Metanephros (tissue), 2 donors: ENCODE results near the gene MBLAC1. TPM values are rescaled to one million over a fixed set of nuclear protein-coding genes. Genes with fewer than 3 reads are reported as not detected.

Source experiments
- small RNA-seq: library from RNA; depleted of rRNA; stranded (forward); fragments of <200 nt; gene quantifications from one replicate; pipeline ENCODE3, GENCODE V24; 2014; ENCODE audit warnings: low replicate concordance
- total RNA-seq: library from RNA; depleted of rRNA; stranded (reverse); fragments of >200 nt; gene quantifications from one replicate; pipeline ENCODE4 v1.2.3, GENCODE V29; 2014

The MBLAC1 gene, protein sequence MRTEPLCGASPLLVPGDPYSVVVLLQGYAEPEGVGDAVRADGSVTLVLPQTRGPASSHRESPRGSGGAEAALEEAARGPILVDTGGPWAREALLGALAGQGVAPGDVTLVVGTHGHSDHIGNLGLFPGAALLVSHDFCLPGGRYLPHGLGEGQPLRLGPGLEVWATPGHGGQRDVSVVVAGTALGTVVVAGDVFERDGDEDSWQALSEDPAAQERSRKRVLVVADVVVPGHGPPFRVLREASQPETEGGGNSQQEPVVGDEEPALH
- 4.8 TPM for total RNA-seq

GRCh38 chr7:100126931-100127865 is at the start of gene MBLAC1:
Gene MBLAC1, plus strand, starts transcription at chr7:100126967. Its CDS starts 429 bp downstream, at chr7:100127396.

DNA sequence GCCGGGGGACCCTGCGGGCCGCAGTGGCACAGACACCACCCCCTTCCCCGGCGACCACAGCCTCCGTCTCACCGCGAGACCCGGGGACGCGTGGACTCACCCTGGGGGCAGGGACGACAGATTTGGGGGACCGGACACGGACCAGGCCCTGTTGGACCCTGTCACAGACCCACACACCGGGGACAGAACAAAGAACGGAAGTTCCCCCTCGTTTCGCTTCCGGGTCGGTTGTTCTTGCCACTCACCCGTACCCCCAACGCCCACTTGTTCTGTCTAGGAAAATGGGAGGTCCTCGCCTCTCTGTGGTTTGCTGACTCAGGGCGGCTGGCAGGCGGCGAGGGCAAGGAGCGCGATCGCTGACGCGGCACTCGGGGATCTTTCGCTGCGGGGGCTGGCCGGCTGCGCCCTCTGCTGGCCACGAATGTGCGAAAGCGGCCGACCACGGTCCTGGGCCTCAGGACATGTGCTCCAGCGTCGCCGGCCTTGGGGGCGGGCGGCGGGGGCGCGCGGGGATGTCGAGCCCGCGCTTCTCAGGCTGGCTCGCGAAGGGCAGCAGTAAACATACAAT is 45.1 kb upstream of the MBLAC1 start, which contains the start of gene ZNF3:
TSS of gene ZNF3 (minus strand) at position 189 of the 568 bp plus-strand sequence. CDS start 4,366 bp downstream, outside the sequence.

DNA sequence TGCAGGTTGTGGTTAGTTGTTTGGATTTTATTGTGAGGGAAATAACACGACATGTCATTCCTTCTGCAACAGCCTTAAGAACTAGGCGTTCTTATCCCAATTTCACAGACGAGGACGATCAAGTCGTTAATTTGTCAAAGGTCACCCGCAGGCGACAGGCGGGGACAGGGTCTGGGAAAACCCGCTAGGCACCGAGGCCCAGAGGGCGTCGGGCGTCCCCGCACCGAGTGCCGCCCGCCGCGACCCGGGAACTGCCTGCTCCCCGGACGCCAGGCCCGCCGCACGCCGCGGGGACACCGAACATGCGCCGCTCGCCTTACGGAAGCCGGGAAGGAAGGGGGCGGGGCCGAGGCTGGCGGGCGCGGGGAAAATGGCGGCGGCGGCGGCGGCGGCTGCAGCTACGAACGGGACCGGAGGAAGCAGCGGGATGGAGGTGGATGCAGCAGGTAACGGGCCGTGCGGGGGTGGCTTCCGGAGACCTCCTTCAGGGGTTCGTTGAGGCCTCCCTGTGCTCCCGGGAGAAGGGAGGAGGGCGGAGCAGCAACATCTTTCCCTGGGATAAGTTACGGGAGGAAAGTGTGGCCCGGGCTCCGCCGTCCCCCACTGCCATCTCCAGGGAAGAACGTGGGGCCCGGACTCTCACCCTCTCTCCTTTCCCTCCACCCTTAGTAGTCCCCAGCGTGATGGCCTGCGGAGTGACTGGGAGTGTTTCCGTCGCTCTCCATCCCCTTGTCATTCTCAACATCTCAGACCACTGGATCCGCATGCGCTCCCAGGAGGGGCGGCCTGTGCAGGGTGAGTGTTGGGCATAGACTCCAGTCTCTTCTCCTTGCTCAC is 37.9 kb upstream of the MBLAC1 start, which contains the start of gene COPS6:
TSS of gene COPS6 (plus strand) at position 349 of the 837 bp plus-strand sequence. CDS start at position 371, 22 bp downstream.

GRCh38 chr7:100101016-100101862 is 25.5 kb upstream of the MBLAC1 start, which contains the start of the genes AP4M1 and MCM7:
Gene AP4M1, plus strand, starts transcription at chr7:100101643. Its CDS starts 72 bp downstream, at chr7:100101715.
Gene MCM7, minus strand, starts transcription at chr7:100101397. Its CDS starts 103 bp downstream, at chr7:100101294.

DNA sequence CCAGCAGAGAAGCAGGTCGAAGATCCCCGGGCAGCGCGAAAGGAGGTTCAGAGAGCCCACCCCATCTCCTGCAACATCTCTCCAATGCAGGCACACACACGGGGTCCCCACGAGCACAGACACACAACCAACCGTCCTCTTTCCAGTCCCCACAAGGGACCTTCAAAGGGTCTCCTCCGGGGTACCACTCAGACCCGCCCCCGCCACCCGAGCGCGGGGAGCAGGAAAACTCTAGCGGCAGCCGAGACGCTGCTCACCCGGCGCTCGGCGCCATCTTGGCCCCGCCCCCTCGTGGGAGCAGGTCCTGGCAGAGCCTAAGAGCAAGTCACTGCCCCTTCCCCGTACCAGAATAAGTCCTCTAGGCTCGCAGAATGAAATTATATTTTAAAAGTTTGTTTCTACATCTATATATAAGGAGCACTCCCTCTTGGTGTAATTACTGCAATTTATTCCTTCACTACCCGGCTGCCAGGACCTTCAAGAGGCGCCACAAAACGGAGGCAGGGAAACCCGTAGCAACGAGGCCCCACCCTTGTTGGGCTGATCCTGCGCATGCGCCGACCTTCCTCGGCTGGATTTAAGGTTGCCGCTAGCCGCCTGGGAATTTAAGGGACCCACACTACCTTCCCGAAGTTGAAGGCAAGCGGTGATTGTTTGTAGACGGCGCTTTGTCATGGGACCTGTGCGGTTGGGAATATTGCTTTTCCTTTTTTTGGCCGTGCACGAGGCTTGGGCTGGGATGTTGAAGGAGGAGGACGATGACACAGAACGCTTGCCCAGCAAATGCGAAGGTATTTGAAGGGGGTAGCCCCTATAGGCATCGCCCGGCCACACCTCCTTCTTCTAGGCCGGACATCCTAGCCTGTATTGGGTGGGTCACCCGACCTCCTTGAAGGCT is 7.4 kb upstream of the MBLAC1 start, which contains the start of the genes CNPY4 and TAF6:
TSS of gene CNPY4 (plus strand) at position 563 of the 898 bp plus-strand sequence. CDS start at position 674, 111 bp downstream.
TSS of gene TAF6 (minus strand) at position 287 of the 898 bp plus-strand sequence. CDS start 5,149 bp downstream, outside the sequence.

DNA sequence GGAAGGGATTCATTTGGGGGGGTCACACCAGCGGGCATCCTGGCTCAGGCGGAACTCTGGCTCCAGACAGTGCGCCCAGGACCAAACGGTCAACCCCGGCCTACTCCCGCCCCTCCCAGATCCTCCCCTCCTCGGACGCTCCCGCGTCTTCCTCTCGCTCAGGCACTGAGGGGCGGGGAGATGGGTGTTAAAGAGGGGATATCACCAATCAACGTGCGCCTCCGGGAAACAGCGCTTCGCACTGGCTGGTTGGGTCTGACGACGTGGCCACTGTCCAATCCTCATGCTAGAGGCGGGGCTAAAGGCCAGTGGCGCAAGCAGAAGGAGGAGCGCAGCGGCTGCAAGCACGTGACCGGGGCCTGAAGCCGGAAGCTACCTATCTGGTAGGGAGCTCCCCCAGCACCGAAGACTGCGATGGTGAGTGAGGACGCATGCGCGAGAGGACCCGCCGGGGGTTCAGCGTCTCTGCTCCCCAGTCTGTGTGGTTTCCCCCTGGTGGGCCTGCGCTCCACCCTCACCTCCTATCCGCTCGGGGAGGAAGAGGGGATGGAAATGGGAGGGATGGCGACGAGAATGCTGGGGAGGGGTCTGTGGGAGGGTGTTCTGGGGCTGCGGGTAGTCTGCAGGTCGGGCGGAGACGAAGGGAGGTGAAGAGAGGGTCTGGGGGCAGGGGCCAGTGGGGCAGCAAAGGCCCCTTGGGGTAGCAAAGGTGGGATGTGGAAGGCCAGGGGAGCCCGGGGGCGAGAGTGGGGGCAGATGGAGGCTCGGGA is 22.0 kb downstream of the MBLAC1 start, which contains the start of gene LAMTOR4:
TSS of gene LAMTOR4 (plus strand) at position 360 of the 770 bp plus-strand sequence. CDS start at position 415, 55 bp downstream.

DNA sequence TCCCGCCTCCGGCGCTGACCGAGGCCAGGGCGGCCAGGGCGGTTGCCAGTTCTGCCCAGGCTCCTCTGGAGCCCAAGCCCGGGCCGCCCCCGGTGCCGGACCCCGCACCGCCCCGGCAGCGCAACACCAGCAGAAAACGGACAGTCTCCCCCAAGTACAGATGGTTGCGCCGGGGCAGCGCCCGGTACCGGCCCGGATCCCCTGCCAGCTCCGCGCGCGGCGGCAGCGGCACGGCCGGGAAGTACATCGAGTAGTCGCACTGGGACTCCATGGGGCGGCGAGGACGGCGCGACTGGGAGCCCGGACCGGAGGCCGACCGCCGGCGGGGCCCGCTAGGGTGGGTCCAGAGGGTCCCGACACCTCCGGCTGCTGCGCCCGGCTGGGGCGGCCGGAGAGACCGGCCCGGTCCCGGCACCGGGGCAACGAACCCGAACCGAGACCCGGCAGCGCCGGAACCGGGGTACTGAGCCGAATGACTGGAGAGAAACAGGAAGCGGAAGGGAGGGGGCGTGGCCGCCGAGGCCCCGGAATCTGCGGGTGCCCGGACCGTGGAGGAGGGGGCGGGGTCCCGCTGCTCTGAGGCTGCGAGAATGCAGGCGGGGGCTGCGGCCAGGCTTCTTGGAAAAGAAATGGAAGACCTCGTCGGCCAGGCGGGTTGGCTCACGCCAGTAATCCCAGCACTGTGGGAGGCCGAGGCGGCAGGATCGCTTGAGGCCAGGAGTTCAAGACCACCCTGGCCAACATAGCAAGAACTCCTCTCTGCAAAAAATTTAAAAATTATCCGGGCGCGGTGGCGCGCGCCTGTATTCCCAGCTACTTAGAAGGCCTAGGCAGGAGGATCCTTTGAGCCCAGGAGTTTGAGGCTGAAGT is 31.7 kb downstream of the MBLAC1 start, which contains the start of gene TRAPPC14:
TSS of gene TRAPPC14 (minus strand) at position 495 of the 870 bp plus-strand sequence. CDS start at position 271, 224 bp downstream.

DNA sequence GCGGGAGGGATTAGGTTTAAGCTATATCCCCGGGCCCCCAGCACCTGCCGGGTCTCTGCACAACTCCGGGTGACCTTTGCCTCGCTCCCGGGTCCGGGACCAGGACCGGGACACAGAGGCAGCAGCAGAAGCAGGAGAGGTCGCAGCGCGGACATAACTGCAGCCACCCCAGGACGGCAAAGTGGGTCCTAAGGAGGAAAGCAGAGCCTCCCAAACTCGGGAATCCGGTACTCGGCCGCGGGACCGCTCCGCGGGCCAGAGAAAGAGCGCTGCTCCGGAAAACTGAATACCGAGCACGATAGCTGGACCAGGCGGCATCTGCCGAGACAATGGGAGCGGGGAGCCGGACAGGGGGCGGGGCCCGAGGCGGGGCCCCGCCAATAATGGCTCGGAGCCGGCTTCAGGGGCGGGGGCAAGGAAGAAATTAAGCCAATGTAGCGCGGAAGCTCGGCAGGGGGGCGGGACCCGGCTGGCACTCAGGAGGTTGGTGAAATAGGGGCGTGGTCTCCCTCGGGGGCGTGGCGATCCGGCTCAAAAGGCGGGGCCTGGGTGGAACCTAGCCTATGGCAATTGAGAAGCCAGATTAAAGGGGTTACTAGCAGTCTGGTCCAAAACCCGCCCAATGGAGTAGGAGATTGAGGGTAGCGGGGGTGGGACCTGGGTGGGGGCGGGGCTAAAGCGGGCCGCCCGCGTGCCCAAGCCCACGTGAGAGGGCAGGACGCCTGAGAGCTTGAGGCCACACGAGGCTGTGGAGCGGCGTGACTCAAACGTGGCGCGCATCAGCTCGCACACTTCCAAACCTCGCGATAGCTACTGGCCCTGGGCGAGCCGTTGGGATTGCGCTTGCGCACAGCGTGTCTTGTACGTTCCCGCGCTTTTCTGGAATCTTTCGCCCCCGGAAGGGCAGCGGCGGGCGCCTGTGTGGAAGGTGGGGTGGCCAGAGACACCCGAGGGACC is 50.6 kb downstream of the MBLAC1 start, which contains the start of the genes GPC2 and STAG3:
TSS of gene GPC2 (minus strand) at position 337 of the 957 bp plus-strand sequence. CDS start at position 155, 182 bp downstream.
TSS of gene STAG3 (plus strand) at position 874 of the 957 bp plus-strand sequence. CDS start 2,639 bp downstream, outside the sequence.

Small RNAs within 50 kb of the gene (small RNA-seq; reads per million reads assigned to genes)
- gene MIR106B (49.7 reads per million, percentile 97 among the genes with 10 or more reads in this experiment), gene MIR25 (1,101 reads per million, percentile 99 among the genes with 10 or more reads in this experiment), gene MIR93 (433 reads per million, percentile 99 among the genes with 10 or more reads in this experiment)

Other genes starting within 250 kb of the MBLAC1 start
- not detected for gene OR2AE1, start 249.9 kb upstream of the MBLAC1 start, total RNA-seq
- gene TRIM4, start 207.4 kb upstream of the MBLAC1 start, total RNA-seq, result 28.1 TPM
- gene GJC3, start 197.3 kb upstream of the MBLAC1 start, total RNA-seq, result 0.23 TPM
- gene AZGP1, start 150.9 kb upstream of the MBLAC1 start, total RNA-seq, result 18.7 TPM
- 56.9 TPM for gene ZKSCAN1, start 111.4 kb upstream of the MBLAC1 start, total RNA-seq
- gene ZSCAN21, start 77.2 kb upstream of the MBLAC1 start, total RNA-seq, result 14.6 TPM
- 36.6 TPM for gene ZNF3, start 45.2 kb upstream of the MBLAC1 start, total RNA-seq
- 56.9 TPM for gene COPS6, start 38.0 kb upstream of the MBLAC1 start, total RNA-seq
- 77.7 TPM for gene MCM7, start 25.6 kb upstream of the MBLAC1 start, total RNA-seq
- 19.0 TPM for gene AP4M1, start 25.3 kb upstream of the MBLAC1 start, total RNA-seq
- gene TAF6, start 7.6 kb upstream of the MBLAC1 start, total RNA-seq, result 54.1 TPM
- 24.8 TPM for gene CNPY4, start 7.3 kb upstream of the MBLAC1 start, total RNA-seq
- 83.1 TPM for gene LAMTOR4, start 22.0 kb downstream of the MBLAC1 start, total RNA-seq
- 9.9 TPM for gene TRAPPC14, start 31.8 kb downstream of the MBLAC1 start, total RNA-seq
- 4.7 TPM for gene GAL3ST4, start 41.6 kb downstream of the MBLAC1 start, total RNA-seq
- 12.3 TPM for gene GPC2, start 50.4 kb downstream of the MBLAC1 start, total RNA-seq
- gene STAG3, start 51.0 kb downstream of the MBLAC1 start, total RNA-seq, result 1.3 TPM
- not detected for gene PVRIG, start 93.0 kb downstream of the MBLAC1 start, total RNA-seq
- gene SPDYE3, start 180.7 kb downstream of the MBLAC1 start, total RNA-seq, result not detected
- gene PILRB, start 231.2 kb downstream of the MBLAC1 start, total RNA-seq, result 39.7 TPM
- 6.1 TPM for gene PILRA, start 246.5 kb downstream of the MBLAC1 start, total RNA-seq